HAP-1 (cell line): ENCODE data around the gene GMFB.
A peak's percentile ranks its signal among the peaks of the same experiment; 100 is the strongest.

Source experiments
- DNase-seq, 2 experiments: peaks; one replicate each; pipeline ENCODE4 v3.0.0-alpha.2; 2016 to 2020; ENCODE audit warnings: low spot score in 2 of 2
- H3K27me3 ChIP-seq: fragments of 250-450 bp; sonication (Bioruptor Pico); 2 replicates; pipeline ENCODE4 v1.5.1; 2020; ENCODE audit warnings: low read depth, mild to moderate bottlenecking, moderate library complexity
- H3K36me3 ChIP-seq: fragments of 250-450 bp; sonication (Bioruptor Pico); replicated peaks from 2 replicates; pipeline ENCODE4 v1.5.1; 2020; ENCODE audit warnings: mild to moderate bottlenecking
- H3K4me1 ChIP-seq: fragments of 250-450 bp; sonication (Bioruptor Pico); 2 replicates; pipeline ENCODE4 v1.5.1; 2020; ENCODE audit warnings: mild to moderate bottlenecking
- H3K4me3 ChIP-seq: fragments of 250-450 bp; sonication (Bioruptor Pico); 2 replicates; pipeline ENCODE4 v1.5.1; 2020; ENCODE audit warnings: mild to moderate bottlenecking, moderate library complexity
- H3K9me3 ChIP-seq: fragments of 250-450 bp; sonication (Bioruptor Pico); 2 replicates; pipeline ENCODE4 v1.5.1; 2020; ENCODE audit warnings: mild to moderate bottlenecking, moderate library complexity
- in situ Hi-C: fragments of 300-500 bp; cut with MboI; formaldehyde crosslinking; loops from 3 replicates; pipeline ENCODE4 v1.14.3; 2020; ENCODE audit warnings: low sequenced_read_pairs, inconsistent platforms, mixed read lengths

The GMFB gene

DNA sequence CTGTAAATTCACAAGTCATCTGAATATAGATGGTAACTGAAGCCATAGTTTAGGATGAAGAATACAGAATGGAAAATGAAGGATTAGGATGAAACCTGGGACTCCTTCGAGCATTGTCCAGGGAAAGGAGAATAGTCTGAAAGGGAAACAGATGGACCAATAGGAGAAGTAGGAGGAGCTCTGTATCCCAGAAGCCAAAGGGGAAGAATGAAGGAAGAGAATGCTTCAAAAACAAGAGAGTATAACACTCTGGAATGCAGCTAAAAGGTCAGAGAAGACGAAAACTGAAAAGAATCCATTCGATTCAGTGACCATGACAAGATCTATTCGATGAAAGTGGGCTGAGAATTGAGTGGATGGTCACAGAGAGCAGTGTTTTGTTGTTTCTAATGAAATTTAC lies 1.0 kb downstream of the GMFB start:
- in situ Hi-C loops: no loop called here
- DNase-seq: peak in 1 of 2 experiments; percentile 75
- H3K27me3 ChIP-seq: no peaks in the 10 kb centered on the region
- peak overlapping the region; percentile 81 for H3K4me3 ChIP-seq
- peaks cover 7% of the 10 kb centered on the region for H3K36me3 ChIP-seq
- no peaks in the 10 kb centered on the region for H3K9me3 ChIP-seq
- H3K4me1 ChIP-seq: peaks cover 18% of the 10 kb centered on the region

DNA sequence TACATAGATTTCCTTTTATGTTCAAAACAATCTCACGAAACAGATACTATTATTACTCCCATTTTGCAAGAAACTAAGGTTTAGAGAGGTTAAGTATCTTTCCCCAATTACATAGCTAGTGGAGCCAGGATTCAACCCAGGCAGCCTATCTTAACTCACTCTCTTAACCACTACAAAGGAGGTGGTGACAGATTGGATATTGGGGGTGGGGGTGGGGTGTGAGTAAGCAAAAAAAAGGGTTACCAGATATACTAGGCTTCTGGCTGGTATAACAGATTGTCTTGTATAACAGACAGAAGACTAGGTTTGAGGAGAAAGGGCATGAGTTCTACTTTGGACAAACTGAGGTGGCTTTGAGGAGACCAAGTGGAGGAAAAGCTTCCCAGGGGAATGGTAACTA lies 2.1 kb downstream of the GMFB start:
- Histone ChIP-seq H3K27me3 (no peaks in the 10 kb centered on the region), H3K9me3 (no peaks in the 10 kb centered on the region), H3K4me1 (peaks cover 16% of the 10 kb centered on the region), H3K36me3 (peaks cover 10% of the 10 kb centered on the region), H3K4me3 (no peak overlapping the region)
- no peak for DNase-seq
- in situ Hi-C loops: no loop called here

DNA sequence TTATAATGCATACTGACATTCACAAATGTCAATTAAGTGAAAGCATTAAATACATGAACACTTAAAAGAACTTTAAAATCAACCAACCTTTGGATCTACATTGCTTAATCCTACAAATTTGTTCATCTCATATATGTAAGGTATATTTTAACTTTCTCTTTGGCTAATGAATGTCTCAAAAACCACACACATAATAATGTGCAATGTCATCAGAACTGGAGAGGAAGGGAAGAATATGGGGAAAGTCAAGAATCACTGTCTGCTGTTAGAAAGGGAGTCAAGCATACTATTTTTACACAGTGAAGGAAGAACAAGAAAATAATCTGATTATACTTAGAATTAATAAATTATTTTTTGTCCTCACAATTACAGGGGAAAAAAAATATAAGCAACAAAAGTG lies 4.9 kb downstream of the GMFB start:
- DNase-seq: no peak
- in situ Hi-C loops: no loop called here
- Histone ChIP-seq H3K4me1 (peaks cover 8% of the 10 kb centered on the region), H3K27me3 (no peaks in the 10 kb centered on the region), H3K9me3 (no peaks in the 10 kb centered on the region), H3K36me3 (peaks cover 11% of the 10 kb centered on the region), H3K4me3 (no peak overlapping the region)

DNA sequence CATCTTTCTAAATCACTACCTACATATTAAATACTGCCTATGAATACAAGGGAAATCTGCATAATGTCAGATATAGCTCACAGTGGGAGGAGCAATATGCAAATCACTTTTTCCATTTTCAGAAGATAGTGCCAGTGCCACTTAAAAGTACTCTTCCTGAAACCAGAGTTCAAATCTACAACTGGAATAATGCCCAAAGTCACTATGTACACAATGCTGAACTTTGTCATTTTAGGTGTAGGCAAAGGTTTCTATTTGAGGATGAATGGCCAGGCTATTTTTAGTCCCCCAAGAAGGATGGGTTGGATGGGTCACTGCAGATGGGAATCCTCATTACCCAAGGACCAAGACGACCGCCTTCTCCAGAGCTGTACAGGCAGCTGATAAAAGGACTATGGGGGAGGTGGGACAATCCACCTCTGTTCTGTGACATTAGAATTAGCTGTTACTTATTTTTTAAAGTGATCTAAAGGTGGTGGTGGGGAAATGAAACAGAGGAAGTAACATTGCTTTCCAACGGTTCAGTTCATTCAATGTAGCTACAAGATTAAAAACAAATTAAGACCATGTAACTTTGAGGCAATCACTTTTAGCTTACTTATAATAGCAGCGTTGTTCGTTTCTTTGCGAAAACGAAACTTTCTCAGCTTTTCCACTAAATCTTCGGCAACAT lies 5.6 kb downstream of the GMFB start:
- peaks cover 8% of the 10 kb centered on the region for H3K4me1 ChIP-seq
- H3K4me3 ChIP-seq: no peak overlapping the region
- no peak for DNase-seq
- H3K36me3 ChIP-seq: peaks cover 17% of the 10 kb centered on the region
- no peaks in the 10 kb centered on the region for H3K9me3 ChIP-seq
- no peaks in the 10 kb centered on the region for H3K27me3 ChIP-seq
- in situ Hi-C loops: no loop called here

DNA sequence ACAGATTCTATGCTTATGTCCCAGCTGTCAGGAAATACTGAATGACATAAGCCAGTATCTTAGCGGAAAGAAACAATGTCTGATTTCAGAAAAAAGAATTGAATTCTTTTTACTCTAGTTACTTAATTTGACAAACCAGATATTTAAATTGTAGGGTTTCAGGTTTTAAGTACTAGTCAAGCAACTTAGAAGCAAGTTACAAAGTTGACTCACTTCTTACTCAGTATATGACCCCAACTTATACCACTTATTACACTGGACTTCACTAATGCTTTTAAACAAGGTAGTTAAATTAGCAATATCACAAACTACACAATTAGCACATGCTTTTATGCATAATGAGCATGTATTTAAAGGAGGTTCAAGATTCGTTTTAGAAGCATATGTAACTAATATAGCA lies 7.1 kb downstream of the GMFB start:
- Histone ChIP-seq H3K9me3 (no peaks in the 10 kb centered on the region), H3K4me3 (no peak overlapping the region), H3K27me3 (no peaks in the 10 kb centered on the region), H3K4me1 (peaks cover 3% of the 10 kb centered on the region), H3K36me3 (peaks cover 25% of the 10 kb centered on the region)
- in situ Hi-C loops: no loop called here
- DNase-seq: no peak

DNA sequence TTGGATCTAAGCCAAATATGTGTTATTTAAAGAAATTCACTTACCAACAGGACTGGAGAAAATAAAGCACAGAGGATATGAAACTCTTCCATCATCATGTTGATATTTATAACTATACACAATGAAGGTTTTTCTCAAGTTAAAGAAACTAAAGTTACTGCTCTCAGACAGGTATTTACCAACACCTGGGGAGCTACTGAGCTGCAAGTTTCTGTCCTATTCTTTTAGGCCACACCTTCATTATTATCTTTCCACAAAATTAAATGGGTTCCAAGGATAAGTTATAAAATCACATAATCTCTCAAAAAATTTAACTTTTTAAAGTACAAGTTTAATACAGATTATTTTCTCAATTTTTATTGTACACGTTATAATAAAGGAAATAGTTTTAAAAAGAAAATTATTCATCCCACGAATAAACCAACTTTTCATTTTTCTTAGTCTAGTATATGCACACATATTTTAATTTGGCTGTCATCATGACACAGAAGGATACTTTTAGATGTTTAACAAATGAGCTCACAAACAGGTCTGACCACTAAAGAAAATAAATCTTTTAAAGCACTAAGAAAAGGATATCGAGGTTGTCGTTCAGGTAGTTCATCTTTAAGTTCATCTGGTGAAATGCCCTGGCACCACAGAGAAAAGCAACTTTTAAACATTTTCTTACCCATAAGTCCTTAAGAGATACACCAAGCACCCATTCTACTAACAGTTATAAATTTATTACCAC lies 7.8 kb downstream of the GMFB start:
- in situ Hi-C loops: no loop called here
- Histone ChIP-seq H3K9me3 (no peaks in the 10 kb centered on the region), H3K4me3 (no peak overlapping the region), H3K4me1 (no peaks in the 10 kb centered on the region; the same call in 1 of the 2 replicates), H3K36me3 (peaks cover 25% of the 10 kb centered on the region), H3K27me3 (no peaks in the 10 kb centered on the region)
- DNase-seq: no peak

DNA sequence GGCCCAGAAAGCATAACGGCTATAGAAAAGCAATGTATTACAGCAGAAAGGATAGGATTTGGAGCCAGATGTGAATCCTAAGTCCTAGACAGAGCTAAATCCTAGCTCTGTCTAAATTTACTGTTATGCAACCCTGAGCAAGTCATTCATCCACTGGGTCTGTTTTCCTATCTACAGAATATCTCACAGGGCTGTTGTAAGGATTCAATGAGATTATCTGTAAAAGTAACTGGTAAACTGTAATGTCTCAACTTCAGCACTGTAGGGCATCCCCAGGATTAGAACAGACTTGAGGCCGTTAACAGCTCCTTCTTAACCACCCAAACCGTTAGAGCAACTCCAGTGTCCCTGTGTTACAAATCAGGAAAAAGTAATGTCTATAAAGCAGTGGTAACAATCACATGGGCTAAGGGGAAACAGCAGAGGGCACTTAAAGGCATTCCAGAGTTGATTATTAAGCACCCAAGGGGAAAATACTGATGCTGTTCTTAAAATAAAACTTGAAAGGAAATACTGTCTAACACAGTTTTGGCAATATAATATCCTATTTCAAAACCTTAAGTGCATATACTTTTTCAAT lies 10.1 kb downstream of the GMFB start:
- peaks cover 25% of the 10 kb centered on the region for H3K36me3 ChIP-seq
- no peak overlapping the region for H3K4me3 ChIP-seq
- H3K27me3 ChIP-seq: no peaks in the 10 kb centered on the region
- H3K9me3 ChIP-seq: no peaks in the 10 kb centered on the region
- no peaks in the 10 kb centered on the region for H3K4me1 ChIP-seq
- no peak for DNase-seq
- in situ Hi-C loops: no loop called here

DNA sequence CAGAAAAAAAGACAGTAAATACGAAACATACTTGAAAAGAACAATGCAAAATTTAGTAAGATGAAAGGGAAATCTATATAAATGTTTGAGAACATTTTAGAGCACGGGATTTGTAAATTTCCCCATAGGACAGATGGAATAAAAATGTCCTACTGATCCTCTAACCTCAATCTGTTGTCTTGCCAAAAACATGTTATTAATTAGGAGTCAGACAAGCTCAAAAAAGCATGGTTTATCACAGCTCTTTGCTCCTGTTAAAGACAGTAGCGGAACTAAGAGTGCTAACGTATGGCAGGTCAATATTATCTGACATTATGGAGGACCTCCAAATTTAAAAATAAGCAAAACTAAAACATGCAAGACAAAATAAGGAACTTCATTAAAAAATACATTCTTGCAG lies 12.9 kb downstream of the GMFB start:
- DNase-seq: no peak
- Histone ChIP-seq H3K4me3 (no peak overlapping the region), H3K9me3 (no peaks in the 10 kb centered on the region), H3K36me3 (peaks cover 15% of the 10 kb centered on the region), H3K27me3 (no peaks in the 10 kb centered on the region), H3K4me1 (peaks cover 17% of the 10 kb centered on the region)
- in situ Hi-C loops: no loop called here

DNA sequence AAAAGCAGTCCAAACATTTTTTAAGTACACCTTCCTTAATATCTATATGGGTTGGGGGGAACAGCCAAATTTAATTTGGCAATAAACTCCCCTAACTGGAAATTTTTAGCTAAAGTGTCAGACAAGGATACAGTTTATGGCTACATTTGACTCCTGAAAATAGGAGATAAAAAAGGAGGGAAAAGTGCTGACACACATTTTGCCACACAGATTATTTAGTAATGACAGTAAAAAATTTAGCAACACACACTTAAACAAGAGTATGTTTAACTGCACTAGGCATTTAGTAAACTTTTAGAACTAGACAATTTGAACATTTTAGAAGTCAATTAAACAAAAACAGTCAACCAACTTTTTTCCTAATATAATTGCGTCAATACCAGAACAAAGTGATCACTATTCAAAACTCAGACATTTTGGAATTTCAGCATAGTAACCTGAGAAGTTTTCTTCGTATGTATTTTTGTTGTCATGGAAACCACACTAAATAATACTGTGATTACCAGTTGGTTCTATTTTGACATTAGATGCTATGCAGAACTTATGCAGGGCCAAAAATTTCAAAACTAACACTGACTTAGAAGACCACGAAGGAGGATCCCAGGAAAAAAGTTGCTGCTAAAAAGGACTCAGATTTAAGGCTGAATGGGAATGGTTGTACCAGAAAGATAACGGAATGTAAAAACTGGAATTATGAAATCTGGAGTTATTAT lies 13.4 kb downstream of the GMFB start:
- Histone ChIP-seq H3K9me3 (no peaks in the 10 kb centered on the region), H3K36me3 (peaks cover 15% of the 10 kb centered on the region), H3K27me3 (no peaks in the 10 kb centered on the region), H3K4me1 (peaks cover 17% of the 10 kb centered on the region), H3K4me3 (no peak overlapping the region)
- DNase-seq: no peak
- in situ Hi-C loops: no loop called here

DNA sequence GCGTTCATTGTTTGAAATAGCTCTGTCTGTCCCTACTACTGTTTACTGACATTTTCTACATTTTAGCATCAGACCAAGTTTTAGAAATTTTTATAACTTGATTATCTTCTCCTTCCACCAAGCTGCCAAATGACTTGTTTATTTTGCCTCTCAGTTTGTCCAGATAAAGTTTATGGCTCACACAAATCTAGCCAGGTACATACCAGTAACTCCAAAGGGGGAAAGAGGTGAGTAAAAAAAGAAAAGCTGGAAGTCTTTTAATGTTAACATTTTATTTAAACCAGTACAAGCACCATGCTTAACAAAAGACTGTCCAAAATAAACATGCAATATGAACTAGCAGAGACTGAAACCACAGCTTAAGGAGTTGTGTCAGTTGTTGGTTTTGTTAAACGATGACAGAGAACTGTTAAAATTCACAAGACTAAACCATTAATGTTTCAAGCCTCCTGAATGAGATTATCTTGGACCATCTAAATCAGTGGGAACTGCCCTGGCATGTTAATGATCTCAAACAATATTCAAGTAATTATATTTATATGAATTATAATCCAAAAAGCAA lies 14.5 kb downstream of the GMFB start:
- H3K4me1 ChIP-seq: peaks cover 17% of the 10 kb centered on the region
- H3K27me3 ChIP-seq: no peaks in the 10 kb centered on the region
- no peak for DNase-seq
- in situ Hi-C loops: no loop called here
- H3K36me3 ChIP-seq: peaks cover 15% of the 10 kb centered on the region
- no peaks in the 10 kb centered on the region for H3K9me3 ChIP-seq
- no peak overlapping the region for H3K4me3 ChIP-seq

DNA sequence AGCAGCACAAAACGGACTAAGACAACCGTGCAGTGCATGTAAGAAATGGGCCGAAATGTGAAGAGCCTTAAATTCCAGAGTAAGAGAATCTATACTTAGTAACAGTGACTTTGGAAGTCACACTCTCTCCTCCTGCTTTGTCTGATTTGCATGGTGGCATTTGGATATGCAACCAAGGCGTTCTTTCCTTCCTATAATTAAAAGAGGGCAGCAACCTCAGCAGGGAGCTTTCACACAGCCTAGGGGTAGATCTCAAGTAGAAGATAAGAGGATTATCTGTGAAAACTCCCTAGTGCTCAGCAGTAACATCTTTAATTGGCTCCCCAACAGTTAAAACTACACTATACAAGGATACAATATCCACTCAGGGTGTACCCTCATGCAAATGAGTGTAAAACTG lies 16.5 kb downstream of the GMFB start:
- in situ Hi-C loops: no loop called here
- no peaks in the 10 kb centered on the region for H3K36me3 ChIP-seq
- H3K4me1 ChIP-seq: peaks cover 17% of the 10 kb centered on the region
- H3K9me3 ChIP-seq: peaks cover 8% of the 10 kb centered on the region; the same call in 1 of the 2 replicates
- H3K4me3 ChIP-seq: no peak overlapping the region
- DNase-seq: peak; percentile 38 to 85
- no peaks in the 10 kb centered on the region for H3K27me3 ChIP-seq

DNA sequence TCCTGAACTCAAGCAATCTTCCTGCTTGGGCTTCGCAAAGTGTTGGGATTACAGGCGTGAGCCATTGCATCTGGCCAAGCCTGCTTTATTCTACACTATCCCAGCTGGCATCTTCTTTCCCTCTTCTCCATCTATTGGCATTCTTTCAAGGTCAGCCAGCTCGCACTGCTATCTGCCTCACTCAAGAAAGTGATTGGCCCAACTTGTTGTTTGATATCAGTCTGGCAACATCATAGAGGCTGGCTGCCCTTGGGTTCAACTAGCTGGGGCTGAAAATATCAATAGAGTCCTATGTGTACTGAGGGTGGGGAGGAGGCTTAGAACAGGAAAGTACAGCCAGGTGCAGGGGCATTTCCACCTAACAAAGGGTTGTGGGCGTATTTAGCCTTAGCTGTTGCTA lies 17.1 kb downstream of the GMFB start:
- no peak overlapping the region for H3K4me3 ChIP-seq
- no peaks in the 10 kb centered on the region for H3K36me3 ChIP-seq
- peaks cover 17% of the 10 kb centered on the region for H3K4me1 ChIP-seq
- no peaks in the 10 kb centered on the region for H3K27me3 ChIP-seq
- H3K9me3 ChIP-seq: peaks cover 11% of the 10 kb centered on the region; the same call in 1 of the 2 replicates
- in situ Hi-C loops: no loop called here
- no peak for DNase-seq

DNA sequence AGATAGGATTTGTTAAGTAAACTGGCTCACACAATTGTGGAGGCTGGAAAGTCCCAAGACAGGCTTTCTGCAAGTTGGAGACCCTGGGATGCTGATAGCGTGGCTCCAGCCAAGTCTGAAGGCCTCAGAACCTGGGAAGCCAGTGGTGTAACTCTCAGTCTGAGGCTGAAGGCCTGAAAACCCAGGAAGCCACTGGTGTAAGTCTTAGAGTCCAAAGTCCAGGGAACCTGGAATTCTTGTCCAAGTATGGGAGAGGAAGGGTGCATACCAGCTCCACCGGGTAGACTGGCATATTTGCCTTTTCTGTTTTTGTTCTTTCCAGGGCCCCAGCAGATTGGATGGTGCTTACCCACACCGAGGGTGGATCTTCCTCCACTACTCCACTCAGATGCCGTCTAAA lies 18.1 kb downstream of the GMFB start:
- no peaks in the 10 kb centered on the region for H3K27me3 ChIP-seq
- no peaks in the 10 kb centered on the region for H3K36me3 ChIP-seq
- peaks cover 11% of the 10 kb centered on the region; the same call in 1 of the 2 replicates for H3K9me3 ChIP-seq
- peaks cover 17% of the 10 kb centered on the region for H3K4me1 ChIP-seq
- no peak overlapping the region for H3K4me3 ChIP-seq
- DNase-seq: no peak
- in situ Hi-C loops: no loop called here
